CD4-positive, alpha-beta T cell treated with Interleukin-10 for 1 hour (primary cell): ENCODE data around the gene KRT6B.
"Not testable (repeated sequence)": the region's sequence is repeated elsewhere in the genome, so short reads cannot be mapped to it uniquely, and the experiment has no call there.

Experiments used
- DNase-seq: peaks from one replicate; pipeline ENCODE4 v3.0.0-alpha.2; 2020

KRT6B gene

GRCh38 chr12:52452101-52452500, at the start of gene KRT6B:
TSS of gene KRT6B (minus strand) at chr12:52452146. CDS start at chr12:52452078, 68 bp downstream.
- DNase-seq, result no peak

GRCh38 chr12:52501490-52501889, 49.5 kb upstream of the KRT6B start:
- DNase-seq, result no peak

- not testable (repeated sequence) for DNase-seq
These were observed 48.6 kb upstream of the KRT6B start for GRCh38 chr12:52500574-52500973.

GRCh38 chr12:52499806-52500560, 48.0 kb upstream of the KRT6B start:
- DNase-seq, result no peak

- DNase-seq, result no peak
These were observed 47.0 kb upstream of the KRT6B start for GRCh38 chr12:52498946-52499345.

- no peak for DNase-seq
These were observed 46.0 kb upstream of the KRT6B start for GRCh38 chr12:52497975-52498374.

GRCh38 chr12:52496590-52497071, 44.7 kb upstream of the KRT6B start:
- no peak for DNase-seq

- DNase-seq, result no peak
These were observed 44.1 kb upstream of the KRT6B start for GRCh38 chr12:52496054-52496453.

- DNase-seq, result no peak
These were observed 43.4 kb upstream of the KRT6B start for GRCh38 chr12:52495389-52495788.

- no peak for DNase-seq
These were observed 42.6 kb upstream of the KRT6B start for GRCh38 chr12:52494518-52494917.

GRCh38 chr12:52494100-52494499, 42.2 kb upstream of the KRT6B start:
- DNase-seq, result no peak

- DNase-seq, result no peak
These were observed 41.2 kb upstream of the KRT6B start, which contains the start of gene KRT6A for GRCh38 chr12:52493172-52493571. TSS of gene KRT6A (minus strand) at chr12:52493257. CDS start at chr12:52493188, 69 bp downstream.

GRCh38 chr12:52492405-52492804, 40.5 kb upstream of the KRT6B start:
- not testable (repeated sequence) for DNase-seq

GRCh38 chr12:52491495-52491894, 39.5 kb upstream of the KRT6B start:
- not testable (repeated sequence) for DNase-seq

GRCh38 chr12:52488736-52489135, 36.8 kb upstream of the KRT6B start:
- no peak for DNase-seq

- not testable (repeated sequence) for DNase-seq
These were observed 35.9 kb upstream of the KRT6B start for GRCh38 chr12:52487744-52488443.

GRCh38 chr12:52487211-52487610, 35.3 kb upstream of the KRT6B start:
- DNase-seq, result no peak

- no peak for DNase-seq
These were observed 34.5 kb upstream of the KRT6B start for GRCh38 chr12:52486166-52487105.

- DNase-seq, result no peak
These were observed 28.1 kb upstream of the KRT6B start for GRCh38 chr12:52480073-52480472.

GRCh38 chr12:52477651-52478050, 25.7 kb upstream of the KRT6B start:
- DNase-seq, result no peak

GRCh38 chr12:52474212-52474611, 22.3 kb upstream of the KRT6B start:
- DNase-seq, result no peak

GRCh38 chr12:52473768-52474167, 21.8 kb upstream of the KRT6B start, which contains the start of gene KRT6C:
TSS of gene KRT6C (minus strand) at chr12:52473805. CDS start at chr12:52473737, 68 bp downstream.
- DNase-seq, result no peak

GRCh38 chr12:52469853-52470252, 17.9 kb upstream of the KRT6B start:
- DNase-seq, result no peak
